Body of pancreas (tissue), 4 donors: ENCODE results near the gene PCSK4.

Source experiments
- CTCF ChIP-seq, 7 experiments: fragments of 450-650 bp in 4 of 7; fragments of 200-600 bp in 3 of 7; sonication (generic) in 3 of 7; IDR thresholded peaks; one replicate each; pipeline ENCODE4 v1.5.1; 2016 to 2019; ENCODE audit warnings: antibody characterized with exemption in 7 of 7
- POLR2A ChIP-seq, 3 donors: fragments of 450-650 bp; IDR thresholded peaks; one replicate each; pipeline ENCODE4 v1.6.1; 2016; ENCODE audit warnings: antibody characterized with exemption in 3 of 3, mild to moderate bottlenecking in 2 of 3

GRCh38 chr19:1520203-1520780 is 30.1 kb upstream of the PCSK4 start:
- TF ChIP-seq CTCF (IDR thresholded peaks at IDR 0.05) (no peak), POLR2A (IDR thresholded peaks at IDR 0.05) (no peak)
